Small intestine (tissue), 7 donors: Measurements from ENCODE around the gene GBE1. TPM values are rescaled to one million over a fixed set of nuclear protein-coding genes. Genes with fewer than 3 reads are reported as not detected.
"Not testable (repeated sequence)": the region's sequence is repeated elsewhere in the genome, so short reads cannot be mapped to it uniquely, and the experiment has no call there.

ENCODE experiments used
- DNase-seq, 2 donors: peaks; one replicate each; pipeline versions ENCODE4 v3.0.0 to v3.0.0-alpha.2; 2013
- FAIRE-seq: peaks from 2 replicates; lab custom pipeline; 2012; peaks lifted over from hg19 to GRCh38; lab: Jason Lieb, UNC
- H3K27ac ChIP-seq, 3 donors: one replicate each; pipeline ENCODE4 v1.5.1; 2013; ENCODE audit warnings: low read length in 2 of 3, mild to moderate bottlenecking in 2 of 3, control low read depth in 1 of 3, inconsistent platforms in 1 of 3, low read depth in 1 of 3, moderate library complexity in 1 of 3
- H3K27me3 ChIP-seq, 3 donors: one replicate each; pipeline ENCODE4 v1.6.1; 2013; ENCODE audit warnings: low read length in 3 of 3, inconsistent platforms in 1 of 3; ENCODE audit not compliant: control insufficient read depth in 3 of 3, insufficient read depth in 3 of 3
- H3K36me3 ChIP-seq, 3 donors: one replicate each; pipeline ENCODE4 v1.6.1; 2013; ENCODE audit warnings: low read length in 3 of 3, inconsistent platforms in 1 of 3, low read depth in 1 of 3, mild to moderate bottlenecking in 1 of 3, moderate library complexity in 1 of 3; ENCODE audit not compliant: control insufficient read depth in 3 of 3, insufficient read depth in 2 of 3
- H3K4me1 ChIP-seq, 3 donors: one replicate each; pipeline ENCODE4 v1.6.1; 2013; ENCODE audit warnings: low read length in 2 of 3, inconsistent platforms in 1 of 3, low read depth in 1 of 3, mild to moderate bottlenecking in 1 of 3, moderate library complexity in 1 of 3; ENCODE audit not compliant: control insufficient read depth in 3 of 3, insufficient read depth in 2 of 3
- H3K4me3 ChIP-seq, 3 donors: one replicate each; pipeline ENCODE4 v1.5.1; 2013; ENCODE audit warnings: low read length in 3 of 3, control low read depth in 1 of 3, inconsistent platforms in 1 of 3, low read depth in 1 of 3, mild to moderate bottlenecking in 1 of 3, moderate library complexity in 1 of 3
- H3K9me3 ChIP-seq, 2 donors: one replicate each; pipeline ENCODE4 v1.6.1; 2013; ENCODE audit warnings: low read depth in 1 of 2, low read length in 1 of 2; ENCODE audit not compliant: control insufficient read depth in 2 of 2, insufficient read depth in 1 of 2
- WGBS, 3 donors: extraction: QIAGEN DNeasy Blood & Tissue Kit; methylation state at CpG; one replicate each; pipeline ENCODE4 v1.1.7; 2013; 5-methylcytosine and 5-hydroxymethylcytosine counted together
- polyA plus RNA-seq, 4 donors: library from polyadenylated mRNA; stranded (reverse) in 3 of 4; unstranded in 1 of 4; fragments of 200-250 nt in 3 of 4; fragments of 120-200 nt in 1 of 4; gene quantifications; one replicate each; pipeline versions ENCODE4 v1.2.1 to v1.2.3, GENCODE V29; 2013
- donor health status: healthy with polysubstance abuse.
- donor health status: control.
- donor health status: control.
- donor health status: Bipolar disorder and iron deficiency.
- donor health status: healthy.

The GBE1 gene
- polyA plus RNA-seq, 4 donors: 8.9 to 14.3 (median 10.5) TPM

GRCh38 chr3:81747280-81747679, 14.2 kb downstream of the GBE1 start:
- H3K27ac ChIP-seq, FAIRE-seq, H3K36me3 ChIP-seq, H3K4me1 ChIP-seq, DNase-seq, H3K4me3 ChIP-seq, H3K9me3 ChIP-seq, H3K27me3 ChIP-seq: not testable (repeated sequence)
- WGBS, 3 donors: 93 to 98% (median 97%) methylated on average over 4 of the region's 4 CpGs

- FAIRE-seq: no peak
- H3K9me3 ChIP-seq: no peaks in the 10 kb centered on the region
- H3K27ac ChIP-seq: no peak overlapping the region
- H3K27me3 ChIP-seq: no peaks in the 10 kb centered on the region
- H3K4me1 ChIP-seq: no peaks in the 10 kb centered on the region
- no peak for DNase-seq
- peaks cover 0 to 4% (median 0%) of the 10 kb centered on the region in 3 donors for H3K36me3 ChIP-seq
- no peak overlapping the region for H3K4me3 ChIP-seq
Observed at GRCh38 chr3:81744366-81744765, 17.1 kb downstream of the GBE1 start.

GRCh38 chr3:81743096-81744025, 18.1 kb downstream of the GBE1 start:
- 62 to 81% (median 69%) methylated on average over 5 of the region's 5 CpGs for WGBS, 3 donors
- Histone ChIP-seq H3K27ac (peak overlapping the region in 1 of 3 donors; percentile 74), H3K4me3 (no peak overlapping the region), H3K27me3 (no peaks in the 10 kb centered on the region), H3K36me3 (peaks cover 0 to 4% (median 0%) of the 10 kb centered on the region in 3 donors), H3K4me1 (no peaks in the 10 kb centered on the region), H3K9me3 (no peaks in the 10 kb centered on the region)
- DNase-seq (no peak), FAIRE-seq (no peak)

- WGBS, 3 donors: 85 to 89% (median 88%) methylated on average over 6 of the region's 6 CpGs
- Histone ChIP-seq H3K27ac (peak overlapping the region in 1 of 3 donors; percentile 17), H3K9me3 (no peaks in the 10 kb centered on the region), H3K4me1 (no peaks in the 10 kb centered on the region), H3K36me3 (peaks cover 0 to 4% (median 0%) of the 10 kb centered on the region in 3 donors), H3K27me3 (no peaks in the 10 kb centered on the region), H3K4me3 (no peak overlapping the region)
- FAIRE-seq: no peak
- DNase-seq: no peak
Observed at GRCh38 chr3:81742581-81742980, 18.9 kb downstream of the GBE1 start.

GRCh38 chr3:81741216-81741615, 20.2 kb downstream of the GBE1 start:
- H3K4me3 ChIP-seq: no peak overlapping the region
- WGBS, 3 donors: 61 to 82% (median 74%) methylated on average over 1 of the region's 1 CpG
- H3K27me3 ChIP-seq: no peaks in the 10 kb centered on the region
- no peaks in the 10 kb centered on the region for H3K4me1 ChIP-seq
- FAIRE-seq: no peak
- no peaks in the 10 kb centered on the region for H3K9me3 ChIP-seq
- H3K36me3 ChIP-seq: peaks cover 0 to 1% (median 0%) of the 10 kb centered on the region in 3 donors
- no peak overlapping the region for H3K27ac ChIP-seq
- DNase-seq: no peak

- DNase-seq: no peak
- Histone ChIP-seq H3K4me3 (no peak overlapping the region), H3K27ac (no peak overlapping the region), H3K27me3 (no peaks in the 10 kb centered on the region), H3K9me3 (no peaks in the 10 kb centered on the region), H3K4me1 (no peaks in the 10 kb centered on the region), H3K36me3 (no peaks in the 10 kb centered on the region)
- FAIRE-seq: no peak
- 65 to 83% (median 77%) methylated on average over 1 of the region's 1 CpG for WGBS, 3 donors
Observed at GRCh38 chr3:81740731-81741130, 20.7 kb downstream of the GBE1 start.

GRCh38 chr3:81735334-81735733, 26.1 kb downstream of the GBE1 start:
- H3K36me3 ChIP-seq: no peaks in the 10 kb centered on the region
- WGBS, 3 donors: 94 to 98% (median 95%) methylated on average over 5 of the region's 5 CpGs
- H3K27me3 ChIP-seq: no peaks in the 10 kb centered on the region
- DNase-seq (no peak), FAIRE-seq (no peak)
- H3K27ac ChIP-seq: no peak overlapping the region
- H3K4me3 ChIP-seq: no peak overlapping the region
- peaks cover 0 to 2% (median 0%) of the 10 kb centered on the region in 3 donors for H3K4me1 ChIP-seq
- no peaks in the 10 kb centered on the region for H3K9me3 ChIP-seq

- Histone ChIP-seq H3K27ac (no peak overlapping the region), H3K36me3 (no peaks in the 10 kb centered on the region), H3K4me1 (peaks cover 0 to 2% (median 0%) of the 10 kb centered on the region in 3 donors), H3K4me3 (no peak overlapping the region), H3K27me3 (no peaks in the 10 kb centered on the region), H3K9me3 (no peaks in the 10 kb centered on the region)
- FAIRE-seq (no peak), DNase-seq (no peak)
- WGBS, 3 donors: 9 to 71% (median 31%) methylated on average over 1 of the region's 1 CpG
Observed at GRCh38 chr3:81734742-81735141, 26.7 kb downstream of the GBE1 start.
